HUES48 (cell line): Measurements from ENCODE around the gene GAP43.

ENCODE experiments used
- H3K27ac ChIP-seq: one replicate; pipeline ENCODE4 v1.7.0; 2013; ENCODE audit warnings: low read depth, low read length, inconsistent platforms
- H3K27me3 ChIP-seq: 2 replicates; pipeline ENCODE4 v1.6.1; 2013; ENCODE audit warnings: mild to moderate bottlenecking, low read length; ENCODE audit not compliant: control insufficient read depth, insufficient read depth
- H3K36me3 ChIP-seq: 2 replicates; pipeline ENCODE4 v1.6.1; 2013; ENCODE audit warnings: low read length; ENCODE audit not compliant: control insufficient read depth, insufficient read depth
- H3K4me1 ChIP-seq: 2 replicates; pipeline ENCODE4 v1.6.1; 2013; ENCODE audit warnings: mild to moderate bottlenecking, low read length; ENCODE audit not compliant: control insufficient read depth, insufficient read depth
- H3K4me3 ChIP-seq: 2 replicates; pipeline ENCODE4 v1.5.1; 2013; ENCODE audit warnings: mild to moderate bottlenecking, low read depth, low read length
- H3K9ac ChIP-seq: 2 replicates; pipeline ENCODE4 v1.6.1; 2013; ENCODE audit warnings: mild to moderate bottlenecking, low read depth, low read length, moderate library complexity
- H3K9me3 ChIP-seq: 2 replicates; pipeline ENCODE4 v1.6.1; 2013; ENCODE audit warnings: low read length; ENCODE audit not compliant: control insufficient read depth, insufficient read depth

GAP43 gene

DNA sequence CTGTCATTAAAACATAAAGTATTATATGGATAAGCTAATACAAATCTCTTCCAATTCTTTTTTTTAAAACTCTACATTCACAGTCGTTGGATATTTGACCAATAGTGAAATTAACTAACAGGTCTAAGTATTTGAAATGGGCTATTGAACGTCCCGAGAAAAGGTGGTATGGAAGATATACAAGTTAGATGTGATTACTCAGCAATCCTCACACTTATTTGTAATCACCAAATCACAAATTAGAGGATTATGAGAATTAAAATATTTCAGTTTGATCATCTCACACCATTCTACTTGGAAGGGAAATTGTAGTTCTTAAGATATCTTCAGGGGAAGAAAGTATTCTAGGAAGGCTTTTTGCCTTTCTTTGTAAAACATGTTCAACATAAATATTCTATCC, 60.5 kb downstream of the GAP43 start:
- no peak overlapping the region for H3K9ac ChIP-seq
- no peak overlapping the region for H3K4me3 ChIP-seq
- H3K27ac ChIP-seq: no peak overlapping the region
- no peaks in the 10 kb centered on the region for H3K27me3 ChIP-seq
- H3K36me3 ChIP-seq: no peaks in the 10 kb centered on the region
- H3K9me3 ChIP-seq: no peaks in the 10 kb centered on the region
- peaks cover 3% of the 10 kb centered on the region; the same call in 1 of the 2 replicates for H3K4me1 ChIP-seq

GRCh38 chr3:115685097-115685496, 61.8 kb downstream of the GAP43 start:
- Histone ChIP-seq H3K27me3 (no peaks in the 10 kb centered on the region), H3K4me1 (peaks cover 4% of the 10 kb centered on the region; the same call in 1 of the 2 replicates), H3K27ac (no peak overlapping the region), H3K9me3 (no peaks in the 10 kb centered on the region), H3K36me3 (no peaks in the 10 kb centered on the region), H3K9ac (no peak overlapping the region), H3K4me3 (no peak overlapping the region)

DNA sequence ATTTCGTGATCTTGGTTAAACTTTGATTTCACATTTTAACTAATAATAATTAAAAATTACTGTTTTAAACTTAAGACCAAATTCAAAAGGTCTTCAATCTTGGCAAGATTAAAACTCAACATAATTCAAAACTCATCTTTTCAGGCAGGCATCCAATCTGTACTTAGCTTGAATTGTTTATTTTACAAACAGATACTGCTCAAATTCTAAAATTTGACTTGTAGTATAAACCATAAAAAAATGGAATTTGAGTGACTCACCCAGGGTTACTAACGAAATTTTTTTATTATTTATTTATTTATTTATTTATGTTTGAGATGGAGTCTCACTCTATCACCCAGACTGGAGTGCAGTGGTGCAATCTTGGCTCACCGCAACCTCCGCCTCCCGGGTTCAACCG, 64.4 kb downstream of the GAP43 start:
- no peaks in the 10 kb centered on the region for H3K36me3 ChIP-seq
- H3K9me3 ChIP-seq: no peaks in the 10 kb centered on the region
- H3K4me3 ChIP-seq: no peak overlapping the region
- H3K9ac ChIP-seq: no peak overlapping the region
- no peaks in the 10 kb centered on the region for H3K27me3 ChIP-seq
- H3K27ac ChIP-seq: no peak overlapping the region
- peaks cover 7% of the 10 kb centered on the region for H3K4me1 ChIP-seq

DNA sequence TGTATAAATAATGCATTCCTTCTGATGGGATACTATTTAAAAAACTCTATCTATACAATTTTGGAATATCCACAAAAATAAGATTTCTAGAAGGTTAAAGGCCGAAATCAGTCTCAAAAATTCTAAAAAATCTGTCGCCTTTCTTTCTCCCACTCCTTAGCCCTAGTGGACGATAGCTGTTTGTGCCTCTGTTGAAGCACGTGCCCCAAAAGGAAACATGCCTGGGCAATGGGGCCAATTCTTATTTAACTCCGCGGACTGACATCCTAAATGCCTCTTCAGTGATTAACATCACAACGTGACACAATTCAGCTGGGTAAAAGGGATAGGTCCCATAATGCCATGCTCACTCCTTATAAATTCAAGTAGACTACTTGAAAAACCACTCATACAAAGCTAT, 65.1 kb downstream of the GAP43 start:
- no peaks in the 10 kb centered on the region for H3K36me3 ChIP-seq
- no peaks in the 10 kb centered on the region for H3K9me3 ChIP-seq
- H3K4me3 ChIP-seq: no peak overlapping the region
- no peak overlapping the region for H3K9ac ChIP-seq
- H3K4me1 ChIP-seq: peaks cover 10% of the 10 kb centered on the region
- H3K27me3 ChIP-seq: no peaks in the 10 kb centered on the region
- H3K27ac ChIP-seq: no peak overlapping the region

GRCh38 chr3:115689928-115690327, 66.6 kb downstream of the GAP43 start:
- Histone ChIP-seq H3K36me3 (no peaks in the 10 kb centered on the region), H3K9ac (no peak overlapping the region)

GRCh38 chr3:115691964-115692363, 68.7 kb downstream of the GAP43 start:
- H3K27ac ChIP-seq: no peak overlapping the region
- H3K9me3 ChIP-seq: no peaks in the 10 kb centered on the region
- no peak overlapping the region for H3K9ac ChIP-seq
- no peaks in the 10 kb centered on the region for H3K27me3 ChIP-seq
- no peak overlapping the region for H3K4me3 ChIP-seq
- peaks cover 10% of the 10 kb centered on the region for H3K4me1 ChIP-seq
- no peaks in the 10 kb centered on the region for H3K36me3 ChIP-seq

More at GRCh38 chr3:115689928-115690327, 66.6 kb downstream of the GAP43 start:
- H3K27me3 ChIP-seq: no peaks in the 10 kb centered on the region
- no peaks in the 10 kb centered on the region for H3K9me3 ChIP-seq
- H3K4me1 ChIP-seq: peaks cover 10% of the 10 kb centered on the region
- H3K27ac ChIP-seq: no peak overlapping the region
- no peak overlapping the region for H3K4me3 ChIP-seq

DNA sequence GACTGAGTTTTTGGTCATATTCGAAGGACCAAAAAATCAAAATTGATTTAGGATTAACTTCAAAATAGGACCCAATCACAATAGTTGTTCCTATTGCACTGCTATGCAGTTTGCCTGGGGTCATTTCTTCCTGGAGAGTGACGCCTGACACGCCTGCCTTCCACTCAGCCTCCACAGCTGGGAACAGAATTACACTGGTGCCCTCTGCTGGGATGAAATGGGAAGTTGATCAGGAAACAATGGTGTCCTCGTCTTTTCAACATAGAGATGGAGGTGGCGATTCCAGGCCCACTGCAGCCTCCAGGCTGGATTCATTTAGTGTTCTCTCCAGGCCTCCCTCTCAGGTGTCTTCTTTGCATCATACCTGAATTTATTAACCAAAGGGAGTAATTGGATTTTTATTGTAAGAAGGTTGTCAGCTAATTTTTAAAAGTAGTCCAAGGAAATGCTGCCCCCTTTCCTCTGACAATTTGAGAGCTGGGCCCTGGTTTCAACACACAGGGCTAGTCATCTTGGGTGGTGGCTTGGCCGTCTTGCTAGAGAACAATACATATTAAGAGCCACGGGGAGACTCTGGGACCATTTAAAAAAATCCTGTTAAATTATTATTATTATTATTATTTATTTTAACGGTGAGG, 69.7 kb downstream of the GAP43 start:
- H3K36me3 ChIP-seq: no peaks in the 10 kb centered on the region
- H3K9me3 ChIP-seq: no peaks in the 10 kb centered on the region
- H3K27me3 ChIP-seq: no peaks in the 10 kb centered on the region
- no peak overlapping the region for H3K9ac ChIP-seq
- H3K4me3 ChIP-seq: no peak overlapping the region
- peaks cover 10% of the 10 kb centered on the region for H3K4me1 ChIP-seq
- no peak overlapping the region for H3K27ac ChIP-seq

- Histone ChIP-seq H3K36me3 (no peaks in the 10 kb centered on the region), H3K4me3 (no peak overlapping the region), H3K9ac (no peak overlapping the region), H3K27me3 (no peaks in the 10 kb centered on the region), H3K27ac (no peak overlapping the region), H3K9me3 (no peaks in the 10 kb centered on the region), H3K4me1 (peaks cover 11% of the 10 kb centered on the region)
These were observed 70.6 kb downstream of the GAP43 start for GRCh38 chr3:115693868-115694267.

DNA sequence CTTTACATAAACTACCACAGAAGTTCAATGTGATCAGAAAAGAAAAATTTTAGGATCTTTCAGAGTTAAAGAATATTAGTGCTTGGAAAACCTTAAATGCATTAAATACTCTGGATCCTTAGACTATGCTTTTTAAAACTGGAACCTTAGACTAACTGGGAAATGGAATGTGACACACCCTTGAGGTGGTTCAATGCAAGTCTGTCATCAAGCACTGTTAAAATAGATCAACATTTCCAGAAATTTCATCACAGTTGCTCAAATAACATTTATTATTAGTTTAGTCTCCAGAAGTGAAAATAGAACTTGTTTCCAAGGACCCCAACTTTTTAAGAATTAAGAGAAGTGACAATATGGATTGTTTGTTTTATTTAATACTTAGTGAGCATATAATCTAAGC, 71.8 kb downstream of the GAP43 start:
- Histone ChIP-seq H3K36me3 (no peaks in the 10 kb centered on the region), H3K9me3 (no peaks in the 10 kb centered on the region), H3K9ac (no peak overlapping the region), H3K27ac (no peak overlapping the region), H3K4me1 (peaks cover 22% of the 10 kb centered on the region), H3K4me3 (no peak overlapping the region), H3K27me3 (no peaks in the 10 kb centered on the region)

DNA sequence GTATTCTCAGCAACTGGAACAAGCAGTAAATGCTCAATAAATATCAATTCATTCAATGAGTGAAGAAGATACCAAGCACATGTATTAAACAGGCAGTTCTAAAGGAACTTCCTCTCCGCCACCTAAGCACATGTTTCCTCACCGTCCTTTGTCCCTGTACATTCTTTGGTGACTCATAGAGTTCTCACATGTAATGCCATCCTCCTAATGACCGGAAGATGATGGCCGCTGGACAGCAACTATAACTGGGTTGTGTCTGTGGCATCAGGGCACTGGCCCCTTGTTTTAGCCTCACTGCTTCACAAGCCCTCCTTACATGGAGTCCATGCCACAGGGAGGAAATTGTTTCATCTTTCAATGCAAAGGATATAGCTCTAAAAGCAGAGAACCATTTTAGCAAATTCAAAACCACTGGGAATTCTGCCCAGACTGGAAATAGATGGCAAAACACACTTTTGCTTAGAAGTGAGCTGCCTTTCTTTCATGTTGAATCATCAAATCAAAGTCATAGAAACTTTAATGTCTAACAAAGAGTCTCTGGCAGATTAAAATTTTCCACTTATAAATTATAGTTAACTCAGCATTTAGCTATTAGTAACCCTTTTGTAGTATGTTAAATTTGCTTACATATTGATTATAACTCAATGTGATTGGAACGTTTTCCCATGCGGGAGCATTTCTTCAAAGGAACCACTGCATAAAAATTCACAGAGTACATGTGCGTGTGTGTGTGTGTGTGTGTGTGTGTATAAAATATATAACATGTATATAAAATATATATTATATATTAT, 74.1 kb downstream of the GAP43 start:
- H3K9me3 ChIP-seq: no peaks in the 10 kb centered on the region
- no peak overlapping the region for H3K9ac ChIP-seq
- H3K36me3 ChIP-seq: no peaks in the 10 kb centered on the region
- H3K27ac ChIP-seq: no peak overlapping the region
- H3K4me1 ChIP-seq: peaks cover 22% of the 10 kb centered on the region
- H3K27me3 ChIP-seq: no peaks in the 10 kb centered on the region
- no peak overlapping the region for H3K4me3 ChIP-seq

DNA sequence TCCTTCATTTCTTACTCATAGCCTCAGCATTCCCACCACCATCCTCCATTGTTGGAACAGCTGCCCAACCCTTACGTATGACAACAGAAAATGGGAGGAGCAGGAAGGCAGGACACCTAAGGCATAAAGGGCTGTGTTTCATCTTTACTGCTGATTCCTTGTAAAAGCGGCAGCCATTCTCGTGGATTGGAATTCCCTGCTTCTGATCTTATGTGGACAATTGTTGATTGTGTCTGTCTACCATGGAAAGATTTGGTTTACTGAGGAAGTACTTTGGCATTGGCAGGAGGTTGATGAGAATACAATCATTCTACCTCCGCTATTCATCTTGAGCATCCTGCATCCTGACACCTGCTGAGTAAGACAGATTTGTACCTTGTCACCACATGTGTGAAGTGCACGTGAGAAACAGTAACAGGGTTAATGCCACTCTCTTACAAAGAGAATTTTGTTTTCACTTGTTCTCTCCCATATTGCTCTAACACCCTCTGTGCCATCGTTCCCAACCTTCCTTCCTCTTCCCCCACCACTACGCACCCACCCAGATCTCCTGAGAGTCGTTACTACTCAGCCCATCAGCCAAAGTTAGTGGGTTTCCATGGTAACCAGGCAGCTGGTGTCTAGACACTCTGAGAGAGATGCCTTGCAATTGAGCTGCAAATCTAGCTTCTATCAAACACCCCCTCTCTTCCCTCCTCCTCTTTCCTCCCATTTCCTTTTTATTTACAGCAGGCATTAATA, 75.7 kb downstream of the GAP43 start:
- Histone ChIP-seq H3K9me3 (no peaks in the 10 kb centered on the region), H3K27me3 (no peaks in the 10 kb centered on the region), H3K4me1 (peaks cover 16% of the 10 kb centered on the region), H3K9ac (no peak overlapping the region), H3K36me3 (no peaks in the 10 kb centered on the region), H3K4me3 (no peak overlapping the region), H3K27ac (peak overlapping the region; percentile 46)
